CD14-positive monocyte (primary cell): ENCODE data around the gene LRRC58. TPM values are rescaled to one million over a fixed set of nuclear protein-coding genes. Genes with fewer than 3 reads are reported as not detected.
"Not testable (repeated sequence)": the region's sequence is repeated elsewhere in the genome, so short reads cannot be mapped to it uniquely, and the experiment has no call there.

Source experiments
- DNase-seq, 3 donors: peaks; one replicate each; pipeline ENCODE4 v3.0.0-alpha.2; 2011 to 2022
- H2AFZ ChIP-seq: 2 replicates; pipeline ENCODE4 v1.6.0; 2012; ENCODE audit warnings: mild to moderate bottlenecking, low read depth, low read length, inconsistent platforms; ENCODE audit not compliant: insufficient read depth, poor library complexity, severe bottlenecking
- H3K27ac ChIP-seq, 2 donors: 1 replicate in 1 of 2; 2 replicates in 1 of 2; pipeline ENCODE4 v1.5.1; 2012 to 2013; ENCODE audit warnings: low read length in 2 of 2, control low read depth in 1 of 2, inconsistent platforms in 1 of 2, low read depth in 1 of 2, mild to moderate bottlenecking in 1 of 2
- H3K27me3 ChIP-seq, 2 donors: one replicate each; pipeline versions ENCODE4 v1.6.0 to v1.6.1; 2011 to 2013; ENCODE audit warnings: low read length in 2 of 2; ENCODE audit not compliant: control insufficient read depth in 2 of 2, insufficient read depth in 2 of 2
- H3K36me3 ChIP-seq, 2 donors: replicated peaks in 1 of 2; 1 replicate in 1 of 2; 2 replicates in 1 of 2; pipeline versions ENCODE4 v1.5.1 to v1.6.1; 2012 to 2013; ENCODE audit warnings: low read length in 2 of 2, control low read depth in 1 of 2, inconsistent platforms in 1 of 2, mild to moderate bottlenecking in 1 of 2; ENCODE audit not compliant: insufficient read depth in 2 of 2, control insufficient read depth in 1 of 2
- H3K4me1 ChIP-seq, 2 donors: 1 replicate in 1 of 2; 2 replicates in 1 of 2; pipeline versions ENCODE4 v1.5.1 to v1.6.1; 2012 to 2013; ENCODE audit warnings: low read length in 2 of 2, control low read depth in 1 of 2, inconsistent platforms in 1 of 2, mild to moderate bottlenecking in 1 of 2, moderate library complexity in 1 of 2; ENCODE audit not compliant: insufficient read depth in 2 of 2, control insufficient read depth in 1 of 2
- H3K4me2 ChIP-seq: replicated peaks from 2 replicates; pipeline ENCODE3; 2012; ENCODE audit warnings: low read length, moderate library complexity, mild to moderate bottlenecking; ENCODE audit not compliant: poor library complexity, severe bottlenecking; ENCODE audit errors: extremely low read depth
- H3K4me3 ChIP-seq, 3 experiments: fragments of 200-600 bp in 1 of 3; sonication (generic) in 1 of 3; replicated peaks in 1 of 3; 1 replicate in 2 of 3; 2 replicates in 1 of 3; pipeline ENCODE4 v1.5.1; 2011 to 2013; ENCODE audit warnings: low read length in 3 of 3, mild to moderate bottlenecking in 3 of 3, control low read depth in 2 of 3, low read depth in 2 of 3, inconsistent platforms in 1 of 3, moderate library complexity in 1 of 3
- H3K79me2 ChIP-seq: 2 replicates; pipeline ENCODE4 v1.6.0; 2012; ENCODE audit warnings: mild to moderate bottlenecking, control low read depth, inconsistent platforms, low read length, moderate library complexity; ENCODE audit not compliant: insufficient read depth
- H3K9ac ChIP-seq: 2 replicates; pipeline ENCODE4 v1.6.0; 2017; ENCODE audit warnings: low read length, mild to moderate bottlenecking; ENCODE audit not compliant: insufficient read depth, poor library complexity, severe bottlenecking
- H3K9me3 ChIP-seq, 2 donors: replicated peaks in 1 of 2; 1 replicate in 1 of 2; 2 replicates in 1 of 2; pipeline versions ENCODE4 v1.5.1 to v1.6.1; 2012 to 2013; ENCODE audit warnings: low read length in 2 of 2, control low read depth in 1 of 2; ENCODE audit not compliant: control insufficient read depth in 1 of 2, insufficient read depth in 1 of 2
- H4K20me1 ChIP-seq: 2 replicates; pipeline ENCODE4 v1.6.0; 2012; ENCODE audit warnings: mild to moderate bottlenecking, low read length, control low read depth, moderate library complexity; ENCODE audit not compliant: insufficient read depth
- H3K27ac Mint-ChIP-seq, 7 donors: one replicate each; pipeline ENCODE4 v1.8.0; 2020; ENCODE audit warnings: mild to moderate bottlenecking in 7 of 7, mixed read lengths in 7 of 7, moderate library complexity in 6 of 7, inconsistent platforms in 2 of 7
- H3K27me3 Mint-ChIP-seq, 3 donors: one replicate each; pipeline ENCODE4 v1.8.0; 2021 to 2022; ENCODE audit warnings: low read depth in 3 of 3, mild to moderate bottlenecking in 3 of 3, mixed read lengths in 3 of 3, moderate library complexity in 3 of 3, inconsistent platforms in 1 of 3
- H3K36me3 Mint-ChIP-seq, 2 donors: one replicate each; pipeline ENCODE4 v1.8.0; 2020; ENCODE audit warnings: mixed read lengths in 2 of 2, inconsistent platforms in 1 of 2, mild to moderate bottlenecking in 1 of 2
- H3K4me1 Mint-ChIP-seq: one replicate; pipeline ENCODE4 v1.8.0; 2020; ENCODE audit warnings: mild to moderate bottlenecking, mixed read lengths
- H3K4me3 Mint-ChIP-seq, 2 donors: one replicate each; pipeline ENCODE4 v1.8.0; 2020; ENCODE audit warnings: mild to moderate bottlenecking in 2 of 2, mixed read lengths in 2 of 2, moderate library complexity in 1 of 2
- H3K9me3 Mint-ChIP-seq, 7 donors: one replicate each; pipeline ENCODE4 v1.8.0; 2020 to 2022; ENCODE audit warnings: mixed read lengths in 7 of 7, mild to moderate bottlenecking in 6 of 7, moderate library complexity in 6 of 7, inconsistent platforms in 2 of 7
- CTCF ChIP-seq: fragments of 200-600 bp; IDR thresholded peaks from one replicate; pipeline ENCODE4 v1.8.0; 2022; ENCODE audit warnings: antibody characterized with exemption, mild to moderate bottlenecking
- WGBS: methylation state at CpG from one replicate; pipeline ENCODE4 v1.1.5; 2013; ENCODE audit warnings: missing lambda C conversion rate; ENCODE audit not compliant: insufficient coverage; 5-methylcytosine and 5-hydroxymethylcytosine counted together
- intact Hi-C, 2 donors: fragments of 100-400 bp; cut with micrococcal nuclease; formaldehyde crosslinking; loops; one replicate each; pipeline versions ENCODE4 v1.15.0 to v1.15.1; 2023
- polyA plus RNA-seq, 3 donors: library from polyadenylated mRNA; depleted of rRNA in 1 of 3; unstranded in 2 of 3; stranded (reverse) in 1 of 3; fragments of 300-500 nt in 2 of 3; fragments of >200 nt in 1 of 3; fragmentation: Illumina TruSeq in 2 of 3; gene quantifications; 1 replicate in 2 of 3; 2 replicates in 1 of 3; pipeline ENCODE4 v1.2.3, GENCODE V29; 2012 to 2021

The LRRC58 gene
- polyA plus RNA-seq, 3 donors = 6.5 to 12.4 (median 8.3) TPM

DNA sequence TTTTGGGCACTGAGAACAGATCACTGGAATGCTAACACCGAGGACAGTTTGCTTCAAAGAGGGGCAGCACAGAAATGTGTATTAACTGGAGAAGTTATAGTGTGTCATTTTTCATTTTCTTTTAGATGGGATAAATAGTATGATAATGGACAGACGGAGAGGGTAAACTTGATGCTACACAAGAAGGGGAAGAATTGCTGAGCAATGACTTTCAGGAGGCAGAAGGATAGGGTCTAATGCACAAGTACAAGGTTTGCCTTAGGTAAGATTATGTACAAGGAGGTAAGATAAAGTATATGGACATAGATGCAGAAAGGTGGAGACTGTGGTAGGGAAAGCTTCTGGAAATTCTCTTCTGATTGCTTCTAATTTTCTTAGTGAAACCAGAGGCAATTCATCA lies 32.3 kb upstream of the LRRC58 start:
- TF ChIP-seq CTCF = no peak
- no peak for DNase-seq
- Mint-ChIP-seq H3K4me1 (no peaks in the 10 kb centered on the region), H3K27ac (no peak overlapping the region), H3K4me3 (no peak overlapping the region), H3K36me3 (no peaks in the 10 kb centered on the region), H3K9me3 (peaks cover 0 to 6% (median 3%) of the 10 kb centered on the region in 7 donors), H3K27me3 (no peaks in the 10 kb centered on the region)
- 97% methylated on average over 2 of the region's 2 CpGs for WGBS
- Histone ChIP-seq H3K79me2 (no peaks in the 10 kb centered on the region), H3K4me1 (no peaks in the 10 kb centered on the region), H3K27ac (no peak overlapping the region), H3K27me3 (no peaks in the 10 kb centered on the region), H2AFZ (no peak overlapping the region), H3K36me3 (no peaks in the 10 kb centered on the region), H3K4me3 (no peak overlapping the region), H3K4me2 (no peak overlapping the region), H3K9me3 (no peaks in the 10 kb centered on the region), H4K20me1 (no peaks in the 10 kb centered on the region), H3K9ac (no peak overlapping the region)
- intact Hi-C loops = no loop called here

DNA sequence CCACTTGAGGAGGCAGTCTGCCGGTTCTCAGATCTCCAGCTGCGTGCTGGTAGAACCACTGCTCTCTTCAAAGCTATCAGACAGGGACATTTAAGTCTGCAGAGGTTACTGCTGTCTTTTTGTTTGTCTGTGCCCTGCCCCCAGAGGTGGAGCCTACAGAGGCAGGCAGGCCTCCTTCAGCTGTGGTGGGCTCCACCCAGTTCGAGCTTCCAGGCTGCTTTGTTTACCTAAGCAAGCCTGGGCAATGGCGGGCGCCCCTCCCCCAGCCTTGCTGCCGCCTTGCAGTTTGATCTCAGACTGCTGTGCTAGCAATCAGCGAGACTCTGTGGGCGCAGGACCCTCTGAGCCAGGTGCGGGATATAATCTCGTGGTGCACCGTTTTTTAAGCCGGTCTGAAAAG lies 28.8 kb upstream of the LRRC58 start:
- 83% methylated on average over 1 of the region's 12 CpGs for WGBS
- H3K36me3 Mint-ChIP-seq, H3K4me3 Mint-ChIP-seq, H3K27ac ChIP-seq, DNase-seq, H3K4me1 Mint-ChIP-seq, H3K27me3 Mint-ChIP-seq, H3K9me3 Mint-ChIP-seq, H4K20me1 ChIP-seq, intact Hi-C loops, H3K9ac ChIP-seq, H3K27me3 ChIP-seq, H3K27ac Mint-ChIP-seq, H3K4me2 ChIP-seq, H3K4me3 ChIP-seq, H3K36me3 ChIP-seq, H2AFZ ChIP-seq, H3K79me2 ChIP-seq, H3K9me3 ChIP-seq, H3K4me1 ChIP-seq: not testable (repeated sequence)
